Activated T-helper 1 cell treated with anti-CD3 and anti-CD28 coated beads, Interleukin-2, amount 50 U/mL, for 16 hours (primary cell): ENCODE data around the gene MYH6.
"Not testable (repeated sequence)": the region's sequence is repeated elsewhere in the genome, so short reads cannot be mapped to it uniquely, and the experiment has no call there.

Source experiments
- DNase-seq, 2 donors: peaks; one replicate each; pipeline ENCODE4 v3.0.0-alpha.2; 2020; ENCODE audit warnings: low read depth in 1 of 2, low spot score in 1 of 2

Gene MYH6

GRCh38 chr14:23407516-23408306 is at the start of gene MYH6:
Gene MYH6, minus strand, starts transcription at chr14:23408273. Its CDS starts 1,050 bp downstream, at chr14:23407223.
- DNase-seq = no peak

DNA sequence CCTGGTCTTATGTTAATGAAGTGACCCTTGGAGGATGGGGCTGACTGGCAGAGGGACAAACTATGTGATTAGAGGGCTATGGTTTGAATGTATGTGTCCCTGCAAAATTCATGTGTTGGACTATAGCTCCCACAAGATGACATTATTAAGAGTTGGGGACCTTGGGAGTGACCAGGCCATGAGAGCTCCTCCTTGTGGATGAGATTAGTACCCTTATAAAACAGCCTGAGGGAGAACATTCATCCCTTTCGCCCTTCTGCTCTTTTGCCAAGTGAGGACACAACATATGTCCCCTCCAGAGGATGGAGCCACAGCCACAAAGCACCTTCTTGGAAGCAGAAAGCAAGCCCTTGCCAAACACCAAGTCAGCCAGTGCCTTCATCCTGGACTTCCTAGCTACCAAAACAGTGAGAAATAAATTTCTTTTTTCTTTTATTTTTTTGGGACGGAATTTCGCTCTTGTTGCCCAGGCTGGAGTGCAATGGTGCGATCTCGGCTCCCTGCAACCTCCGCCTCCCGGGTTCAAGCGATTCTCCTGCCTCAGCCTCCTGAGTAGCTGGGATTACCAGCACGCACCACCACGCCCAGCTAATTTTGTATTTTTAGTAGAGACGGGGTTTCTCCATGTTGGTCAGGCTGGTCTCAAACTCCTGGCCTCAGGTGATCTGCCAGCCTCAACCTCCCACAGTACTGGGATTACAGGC is 49.0 kb upstream of the MYH6 start:
- DNase-seq = not testable (repeated sequence)

DNA sequence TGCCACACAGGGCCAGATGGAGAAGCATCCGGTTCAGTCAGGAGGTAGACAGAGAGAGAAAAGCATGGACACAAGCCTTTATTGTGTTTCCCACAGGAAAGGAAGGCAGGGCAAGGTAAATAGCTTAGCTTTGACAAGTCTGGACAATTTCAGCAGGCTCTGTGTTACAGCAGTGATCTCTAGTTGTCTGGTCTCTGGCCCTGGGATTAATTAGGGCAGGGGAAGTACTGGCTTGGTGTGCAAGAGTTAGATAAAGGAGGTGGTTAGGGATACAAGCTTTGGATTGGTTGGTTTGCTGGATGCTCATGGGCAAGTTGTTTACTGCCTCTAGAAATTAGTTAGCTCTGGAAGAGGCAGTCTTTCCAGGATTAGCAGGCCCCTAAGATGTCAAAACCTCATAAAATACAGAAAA is 46.4 kb upstream of the MYH6 start:
- DNase-seq = no peak

GRCh38 chr14:23452237-23452636 is 44.2 kb upstream of the MYH6 start:
- DNase-seq = no peak

GRCh38 chr14:23450379-23450778 is 42.3 kb upstream of the MYH6 start:
- no peak for DNase-seq

DNA sequence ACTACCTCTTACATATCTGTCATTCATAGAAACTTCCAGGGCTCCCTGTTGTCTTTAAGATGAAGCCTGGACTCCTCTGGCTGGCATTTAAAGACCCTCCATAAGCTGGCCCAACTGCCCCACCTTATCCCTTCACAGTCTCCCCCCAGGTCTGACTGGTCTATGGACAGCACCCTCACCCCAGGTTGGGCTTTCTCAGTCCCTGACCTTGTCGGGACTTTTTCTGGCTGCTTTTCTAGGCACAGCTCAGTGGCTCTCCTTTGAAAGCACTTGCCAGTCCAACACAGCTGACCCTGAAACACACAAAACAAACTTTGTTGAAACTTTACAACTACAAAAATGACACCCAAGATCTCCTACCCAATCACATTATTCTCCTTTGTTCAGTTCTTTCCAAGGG is 41.2 kb upstream of the MYH6 start:
- DNase-seq = no peak

- no peak for DNase-seq
Observed at GRCh38 chr14:23447361-23448350, 39.6 kb upstream of the MYH6 start.

DNA sequence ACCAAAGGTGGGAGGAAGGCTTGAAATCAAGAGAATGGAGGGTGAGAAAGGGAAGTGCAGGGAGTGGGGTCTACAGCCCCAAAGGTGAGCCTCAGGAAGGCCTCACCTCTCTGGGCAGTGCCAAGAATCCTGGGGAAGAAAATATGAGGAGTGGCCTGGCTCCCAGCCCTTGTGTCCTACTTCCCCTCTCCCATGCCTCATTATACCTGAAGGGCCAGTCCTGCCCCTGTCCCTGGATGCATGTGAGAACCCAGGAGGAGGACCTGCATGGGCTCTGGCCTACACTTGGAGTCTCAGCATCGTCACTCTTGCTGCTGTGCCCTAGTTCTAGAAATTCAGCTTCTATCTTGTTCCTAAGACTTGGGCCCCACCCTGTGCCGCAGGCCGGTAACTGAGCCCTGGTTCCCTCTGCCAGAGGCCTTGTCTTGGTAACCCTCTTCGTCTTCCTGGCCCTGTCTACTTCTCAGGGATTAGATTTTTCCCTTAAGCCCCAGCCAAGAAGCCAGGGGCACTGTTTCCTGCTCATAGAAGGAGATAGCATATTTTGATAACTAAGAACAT is 38.3 kb upstream of the MYH6 start:
- DNase-seq = no peak

DNA sequence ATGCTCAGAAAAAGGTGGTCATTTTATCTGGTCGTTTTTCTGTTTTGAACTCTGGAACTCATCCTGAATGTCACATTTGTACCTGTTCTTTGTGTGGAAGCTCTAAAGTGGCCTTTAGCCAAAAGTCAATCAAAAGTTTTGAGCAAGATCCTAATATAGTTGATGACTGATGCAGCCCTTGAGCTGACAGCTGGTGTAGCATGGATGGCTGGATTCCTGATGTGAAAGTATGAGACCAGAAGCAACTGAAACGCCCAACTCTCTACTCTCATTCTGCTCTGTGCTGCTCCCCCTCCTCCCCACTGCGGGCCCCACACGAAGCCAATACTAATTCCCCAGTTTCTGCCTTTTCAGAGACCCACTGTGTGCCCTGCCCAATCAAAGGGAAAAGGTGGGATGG is 37.7 kb upstream of the MYH6 start:
- no peak for DNase-seq

DNA sequence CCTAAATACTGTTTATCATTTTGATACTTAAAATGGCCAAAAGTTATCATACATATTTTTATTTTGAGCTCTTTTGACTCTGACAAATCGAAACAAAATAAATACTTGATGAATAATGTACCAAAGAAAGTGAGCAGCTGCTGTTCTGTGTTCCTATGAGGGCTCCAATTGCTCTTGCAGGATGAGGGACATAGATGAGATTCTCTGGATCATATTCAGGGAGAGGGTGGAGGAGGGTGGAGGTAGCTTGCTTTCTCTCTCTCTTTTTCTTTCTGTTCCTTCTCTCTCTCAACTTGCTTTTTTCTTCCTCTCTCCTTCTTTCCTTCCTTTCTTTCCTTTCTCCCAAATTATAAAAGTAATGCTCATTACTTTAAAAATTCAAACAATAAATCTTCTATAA is 36.2 kb upstream of the MYH6 start:
- DNase-seq = no peak

DNA sequence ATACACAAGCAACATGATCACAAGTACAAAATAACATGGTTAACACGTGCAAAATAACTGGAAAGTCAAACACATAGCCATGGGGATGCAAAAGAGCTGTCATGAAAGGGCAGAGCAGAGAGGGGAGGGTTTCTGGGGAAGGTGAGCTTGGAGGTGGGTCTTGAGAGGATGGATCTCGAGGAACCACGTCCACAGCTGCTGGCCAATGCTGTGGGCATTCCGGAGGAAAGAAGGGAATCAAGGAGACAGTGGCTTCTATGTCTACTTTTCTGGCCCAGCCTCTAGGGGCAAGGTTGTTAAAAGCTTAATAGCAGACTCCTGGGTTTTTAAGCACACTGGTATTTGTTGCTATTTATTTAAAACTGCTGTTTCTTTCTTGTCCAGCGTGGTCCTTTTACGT is 35.8 kb upstream of the MYH6 start:
- DNase-seq = no peak

- no peak for DNase-seq
Observed at GRCh38 chr14:23443411-23443812, 35.3 kb upstream of the MYH6 start.

DNA sequence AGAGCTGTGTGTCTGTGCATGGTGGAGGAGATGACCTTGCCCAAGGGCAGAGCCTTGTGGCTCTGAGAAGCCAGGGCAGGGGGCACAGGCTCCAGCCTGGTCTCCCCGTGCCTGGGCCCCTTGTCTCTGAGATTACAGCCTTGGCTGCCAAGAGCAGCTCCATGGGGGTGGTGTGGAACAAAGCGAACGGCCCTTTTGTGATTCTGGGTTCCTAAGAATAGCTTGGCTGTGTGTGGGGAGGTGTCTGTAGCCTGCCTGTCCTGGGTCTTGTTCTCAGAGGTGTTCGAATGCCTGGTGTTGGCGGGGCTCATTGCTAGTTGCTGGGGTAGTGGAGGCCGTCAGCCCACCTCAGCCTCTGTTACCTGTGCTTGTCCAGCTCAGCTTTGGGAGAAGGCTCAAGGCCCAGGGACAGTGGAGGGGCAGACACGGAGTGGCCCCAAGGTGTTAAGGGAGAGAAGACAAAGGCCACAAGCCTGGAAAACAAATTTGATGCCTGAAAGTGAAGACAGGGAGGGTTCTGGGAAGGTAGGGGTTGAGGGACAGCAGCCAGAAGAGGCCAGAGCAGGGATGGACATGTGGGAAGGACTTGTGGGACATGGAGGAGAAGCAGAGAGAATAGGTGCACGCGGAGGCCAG is 34.8 kb upstream of the MYH6 start:
- no peak for DNase-seq

DNA sequence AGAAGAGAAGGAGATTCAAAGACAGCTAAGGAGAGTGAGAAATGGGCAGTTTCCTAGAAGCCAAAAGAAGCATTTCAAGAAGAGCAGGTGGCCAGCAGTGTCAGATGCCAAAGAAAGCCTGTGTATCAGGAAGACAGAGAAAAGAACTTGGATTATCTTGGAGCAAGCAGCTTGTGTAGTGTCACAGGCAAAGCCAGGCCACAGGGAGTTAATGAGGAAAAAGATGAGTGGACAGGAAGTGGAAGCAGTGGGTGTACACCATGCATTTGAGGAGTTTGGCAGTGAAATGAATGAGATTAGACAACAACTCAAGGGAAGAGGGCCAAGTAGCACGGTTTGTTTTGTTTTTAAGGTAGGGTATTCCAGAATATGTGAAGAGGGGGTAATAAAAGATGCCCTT is 33.0 kb upstream of the MYH6 start:
- DNase-seq = no peak

- DNase-seq = no peak
Observed at GRCh38 chr14:23439107-23439835, 31.2 kb upstream of the MYH6 start.

- no peak for DNase-seq
Observed at GRCh38 chr14:23438101-23438971, 30.3 kb upstream of the MYH6 start.

DNA sequence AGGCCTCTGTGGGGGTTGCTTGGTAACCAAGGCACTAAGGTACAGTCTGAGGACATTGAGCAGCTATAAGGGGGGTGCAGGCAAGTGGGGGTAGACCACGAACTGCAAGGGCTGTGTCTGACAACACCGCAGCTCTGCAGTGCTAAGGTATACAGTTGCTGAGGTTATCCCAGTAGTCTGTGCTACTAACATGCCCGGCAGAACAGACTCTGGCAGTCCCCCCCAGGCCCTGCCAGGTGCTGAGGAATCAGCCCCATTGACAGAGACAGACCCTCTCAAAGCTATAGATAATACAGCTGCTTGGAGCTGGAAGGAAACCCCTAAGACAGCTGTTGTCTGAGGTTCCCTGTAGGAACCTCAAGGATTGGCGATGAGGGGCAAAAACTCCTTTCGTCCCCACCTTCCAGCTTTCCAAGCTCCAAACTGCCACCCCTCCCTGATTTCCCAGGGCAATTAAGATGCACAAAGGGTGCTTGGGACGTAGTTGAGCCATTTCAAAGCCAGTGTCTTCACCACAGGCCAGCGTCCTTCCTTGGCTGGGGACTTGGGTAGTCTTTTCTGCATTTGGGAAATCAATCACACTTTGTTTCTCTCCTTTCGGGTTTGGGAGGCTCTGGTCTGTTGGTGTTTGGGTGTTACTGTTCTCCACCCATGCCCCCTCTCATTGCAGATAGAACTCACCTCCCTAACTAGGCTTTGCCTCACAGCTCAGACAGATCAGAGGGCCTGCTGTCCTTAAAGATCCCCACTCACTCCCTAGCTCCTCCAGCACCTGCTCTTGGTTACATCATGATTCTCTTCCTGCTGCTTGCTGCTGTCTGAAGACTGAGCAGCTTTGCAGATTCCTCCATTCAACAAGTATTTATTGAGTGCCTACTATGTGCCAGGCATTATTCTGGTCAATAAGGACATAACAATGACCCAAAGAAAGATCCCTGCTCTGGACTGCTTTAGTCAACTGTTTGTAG is 29.3 kb upstream of the MYH6 start:
- DNase-seq = no peak
